HG02973 (cell line): Measurements from ENCODE around the gene ITGAE.
"Not testable (repeated sequence)": the region's sequence is repeated elsewhere in the genome, so short reads cannot be mapped to it uniquely, and the experiment has no call there.

ENCODE experiments used
- ATAC-seq: cut with Tn5 transposase; IDR thresholded peaks from one replicate; pipeline ENCODE4 v1.9.1; 2021; ENCODE audit warnings: moderate library complexity; ENCODE audit not compliant: unreplicated experiment

ITGAE gene

DNA sequence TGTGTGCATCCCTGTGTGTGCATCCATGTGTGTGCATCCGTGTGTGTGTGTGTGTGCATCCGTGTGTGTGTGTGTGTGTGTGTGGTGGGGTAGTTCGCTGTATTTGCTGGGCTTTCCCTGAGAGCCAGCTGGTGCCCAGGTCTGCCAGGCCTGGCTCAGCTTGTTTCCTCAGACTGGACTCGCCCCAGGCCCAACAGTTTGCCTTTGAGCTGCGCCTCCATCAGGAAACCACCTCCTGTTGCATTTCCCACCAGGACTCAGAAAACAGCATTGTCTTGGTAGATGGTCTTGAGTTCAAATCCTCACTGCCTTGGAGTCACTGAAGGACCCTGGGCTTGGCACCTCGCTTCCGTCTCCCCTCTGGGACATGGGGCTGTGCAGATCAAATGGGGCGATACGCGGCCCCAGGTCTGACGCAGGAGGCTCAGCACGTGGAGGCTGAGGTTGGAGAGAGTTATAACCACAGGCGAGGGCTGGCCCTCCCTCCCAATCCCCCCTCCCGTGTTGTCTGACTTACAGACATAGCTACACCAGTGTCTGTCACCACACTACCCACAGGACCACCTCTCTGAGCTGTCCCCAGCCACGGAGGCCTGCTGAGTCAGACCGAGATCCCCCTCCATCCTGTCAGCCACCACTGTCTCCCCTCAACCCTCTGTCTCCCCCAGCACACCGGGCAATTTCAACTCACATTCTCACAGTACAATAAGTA lies 4.7 kb downstream of the ITGAE start:
- peak; percentile 60 for ATAC-seq

DNA sequence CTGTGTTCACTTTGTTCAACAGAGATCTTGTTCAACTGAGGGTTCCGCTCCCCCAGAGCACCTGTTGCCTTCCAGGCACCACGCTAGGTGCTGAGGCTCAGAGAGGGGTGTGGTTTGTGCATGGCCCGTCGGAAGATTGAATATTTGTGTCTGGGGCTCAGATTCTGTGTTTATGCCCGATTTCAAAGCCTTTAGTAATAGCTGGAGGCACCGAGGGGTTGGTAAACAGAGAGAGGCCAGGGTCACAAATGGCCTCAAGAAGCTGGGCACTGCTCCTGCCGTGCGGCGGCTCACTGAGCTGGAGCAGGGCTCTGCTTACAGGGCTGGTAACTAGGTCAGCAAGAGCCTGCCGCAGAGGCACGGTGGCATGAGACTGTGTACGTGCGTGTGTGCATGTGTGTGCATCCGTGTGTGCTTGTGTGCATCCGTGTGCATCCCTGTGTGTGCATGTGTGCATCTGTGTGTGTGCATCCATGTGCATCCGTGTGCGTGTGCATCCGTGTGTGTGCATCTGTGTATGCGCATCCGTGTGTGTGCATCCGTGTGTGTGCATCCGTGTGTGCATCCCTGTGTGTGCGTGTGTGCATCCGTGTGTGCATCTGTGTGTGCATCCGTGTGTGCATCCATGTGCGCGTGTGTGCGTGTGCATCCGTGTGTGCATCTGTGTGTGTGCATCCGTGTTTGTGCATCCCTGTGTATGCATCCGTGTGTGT lies 5.4 kb downstream of the ITGAE start:
- no peak for ATAC-seq

DNA sequence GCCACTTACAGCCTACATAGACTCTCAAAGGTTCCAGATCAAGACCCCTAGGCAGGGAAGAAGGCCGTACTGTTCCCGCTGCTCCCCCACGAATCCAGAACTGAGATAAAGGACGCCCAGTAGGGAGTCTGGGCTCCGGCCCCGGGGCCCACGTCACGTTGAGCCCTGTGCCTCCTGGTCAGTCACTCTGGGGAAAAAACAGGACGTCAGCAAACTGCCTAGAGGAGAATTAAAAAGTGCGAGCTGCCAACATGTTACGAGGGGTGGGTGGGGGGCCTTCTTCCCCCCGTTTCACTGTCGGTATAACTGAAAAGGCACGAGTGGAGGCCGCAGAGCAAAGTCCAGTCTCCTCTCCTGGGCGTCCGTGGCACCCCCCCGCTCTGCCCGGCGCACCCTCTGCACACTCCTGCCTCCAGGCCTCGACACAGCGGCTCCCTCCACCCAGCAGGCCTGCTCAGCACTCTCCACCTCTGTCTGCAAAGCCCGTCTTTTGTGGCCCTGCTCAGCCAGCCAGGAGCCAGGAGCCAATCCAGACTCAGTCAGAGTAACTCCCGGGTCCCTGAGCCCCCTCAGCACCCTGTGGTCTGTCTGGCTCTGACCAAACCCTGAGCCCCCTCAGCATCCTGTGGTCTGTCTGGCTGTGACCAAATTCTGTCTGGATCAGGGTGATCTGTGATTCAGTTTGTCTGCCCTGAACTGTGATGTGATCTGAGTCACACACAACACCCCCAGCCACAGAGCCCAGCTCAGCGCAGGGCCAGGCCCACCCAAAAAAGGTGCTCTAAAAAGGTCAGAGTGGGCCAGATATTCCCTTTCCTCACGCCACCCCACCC lies 6.2 kb downstream of the ITGAE start:
- ATAC-seq = no peak

DNA sequence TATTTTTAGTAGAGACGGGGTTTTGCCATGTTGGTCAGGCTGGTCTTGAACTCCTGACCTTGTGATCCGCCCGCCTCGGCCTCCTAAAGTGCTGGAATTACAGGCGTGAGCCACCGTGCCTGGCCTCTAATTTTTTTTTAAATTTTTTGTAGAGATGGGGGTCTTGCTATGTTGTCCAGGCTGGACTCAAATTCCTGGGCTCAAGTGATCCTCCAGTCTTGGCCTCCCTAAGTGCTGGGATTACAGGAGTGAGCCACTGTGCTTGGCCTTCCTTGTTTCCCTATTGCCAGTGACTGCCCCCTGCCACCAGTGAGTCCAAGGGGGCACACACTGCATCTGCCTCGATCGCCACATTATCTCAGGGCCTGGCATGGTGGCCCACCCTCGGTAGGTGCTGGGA lies 6.8 kb downstream of the ITGAE start:
- not testable (repeated sequence) for ATAC-seq

DNA sequence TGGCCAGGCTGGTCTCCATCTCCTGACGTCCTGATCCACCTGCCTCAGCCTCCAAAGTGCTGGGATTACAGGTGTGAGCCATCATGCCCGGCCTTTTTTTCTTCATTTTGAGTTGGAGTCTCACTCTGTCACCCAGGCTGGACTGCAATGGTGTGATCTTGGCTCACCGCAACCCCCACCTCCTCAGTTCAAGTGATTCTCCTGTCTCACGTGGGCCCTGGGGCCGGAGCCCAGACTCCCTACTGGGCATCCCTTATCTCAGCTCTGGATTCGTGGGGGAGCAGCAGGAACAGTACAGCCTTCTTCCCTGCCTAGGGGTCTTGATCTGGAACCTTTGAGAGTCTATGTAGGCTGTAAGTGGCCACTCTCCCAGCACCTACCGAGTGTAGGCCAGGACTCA lies 7.7 kb downstream of the ITGAE start:
- not testable (repeated sequence) for ATAC-seq

DNA sequence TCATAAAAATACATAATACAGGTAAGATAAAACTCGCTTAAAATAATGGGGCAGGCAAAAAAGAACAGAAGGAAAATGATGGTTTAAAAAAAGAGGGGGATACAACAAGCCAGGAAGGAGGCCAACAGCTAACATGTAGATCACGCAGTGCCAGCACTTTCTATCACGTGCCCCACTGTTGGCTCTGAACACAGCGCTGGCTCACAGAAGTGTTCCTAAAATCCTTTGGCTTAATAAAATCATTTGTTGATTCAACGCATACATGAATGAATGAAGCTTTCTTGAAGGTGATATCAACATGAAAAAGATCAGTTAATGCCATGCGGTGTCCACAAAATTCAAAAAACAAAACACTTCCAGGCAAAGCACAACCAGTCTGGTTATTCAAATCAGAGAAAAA lies 8.5 kb downstream of the ITGAE start:
- no peak for ATAC-seq

DNA sequence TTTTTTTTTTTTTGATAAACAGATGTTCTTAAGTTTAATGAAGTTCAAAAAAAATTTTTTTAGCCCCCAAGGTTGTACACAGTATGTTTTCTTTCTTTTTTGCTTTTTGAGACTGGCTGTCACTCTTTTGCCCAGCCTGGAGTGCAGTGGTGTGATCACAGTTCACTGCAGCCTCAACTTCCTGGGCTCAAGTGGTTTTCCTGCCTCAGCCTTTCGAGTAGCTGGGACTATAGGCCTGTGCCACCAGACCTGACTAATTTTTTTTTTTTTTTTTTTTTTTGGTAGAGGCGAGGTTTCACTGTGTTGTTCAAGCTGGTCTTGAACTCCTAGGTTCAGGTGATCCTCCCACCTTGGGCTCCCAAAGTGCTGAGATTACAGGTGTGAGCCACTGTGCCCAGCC lies 12.8 kb downstream of the ITGAE start:
- no peak for ATAC-seq

DNA sequence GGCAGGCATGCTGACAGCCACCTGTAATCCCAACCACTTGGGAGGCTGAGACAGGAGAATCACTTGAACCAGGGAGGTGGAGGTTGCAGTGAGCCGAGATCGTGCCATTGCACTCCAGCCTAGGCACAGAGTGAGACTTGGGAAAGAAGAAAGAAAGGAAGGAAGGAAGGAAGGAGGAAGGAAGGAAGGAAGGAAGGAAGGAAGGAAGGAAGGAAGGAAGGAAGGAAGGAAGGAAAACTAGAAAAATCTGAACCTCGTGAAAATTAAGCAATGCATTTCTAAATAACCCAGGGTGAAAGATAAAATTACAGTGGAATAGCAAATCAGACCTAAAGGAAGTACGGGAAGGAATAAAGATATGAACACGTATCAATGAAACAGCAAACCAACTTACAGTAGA lies 15.7 kb downstream of the ITGAE start:
- not testable (repeated sequence) for ATAC-seq

DNA sequence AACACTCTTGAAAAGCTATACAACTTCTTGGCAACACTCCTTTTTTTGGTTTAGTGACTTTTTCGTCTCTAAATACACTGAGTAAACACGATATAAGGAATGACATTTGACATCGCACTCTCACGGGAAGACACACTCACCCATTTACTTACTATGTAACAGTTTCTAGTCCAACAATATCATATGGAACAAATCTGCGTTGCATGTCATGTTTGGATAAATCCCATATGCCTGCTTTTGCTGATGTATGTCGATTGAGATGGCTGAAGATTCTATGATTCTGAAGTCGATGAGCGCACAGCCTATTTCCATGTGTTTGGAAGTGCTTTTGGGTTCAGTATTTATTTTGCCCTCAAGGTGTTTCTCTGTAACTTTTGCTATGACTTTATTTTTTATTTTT lies 18.2 kb downstream of the ITGAE start:
- ATAC-seq = no peak

DNA sequence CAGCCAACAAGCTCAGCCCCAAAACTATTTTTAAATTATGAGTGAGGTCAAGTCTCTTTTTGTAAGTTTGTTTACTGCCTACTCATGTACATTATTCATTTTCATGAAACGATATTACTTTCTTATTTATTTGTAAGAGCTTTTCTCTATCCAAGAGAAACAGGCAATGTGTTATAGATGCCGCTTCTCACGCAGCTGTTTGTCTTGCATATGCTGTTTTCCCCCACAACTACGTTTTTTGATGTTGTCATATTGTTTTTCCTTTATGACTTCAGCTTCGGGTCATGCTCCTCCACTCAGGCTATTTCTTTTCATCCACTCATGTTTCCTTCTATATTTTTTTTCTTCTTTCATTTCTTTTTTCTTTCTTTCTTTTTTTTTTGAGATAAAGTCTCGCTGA lies 20.0 kb downstream of the ITGAE start:
- ATAC-seq = no peak

DNA sequence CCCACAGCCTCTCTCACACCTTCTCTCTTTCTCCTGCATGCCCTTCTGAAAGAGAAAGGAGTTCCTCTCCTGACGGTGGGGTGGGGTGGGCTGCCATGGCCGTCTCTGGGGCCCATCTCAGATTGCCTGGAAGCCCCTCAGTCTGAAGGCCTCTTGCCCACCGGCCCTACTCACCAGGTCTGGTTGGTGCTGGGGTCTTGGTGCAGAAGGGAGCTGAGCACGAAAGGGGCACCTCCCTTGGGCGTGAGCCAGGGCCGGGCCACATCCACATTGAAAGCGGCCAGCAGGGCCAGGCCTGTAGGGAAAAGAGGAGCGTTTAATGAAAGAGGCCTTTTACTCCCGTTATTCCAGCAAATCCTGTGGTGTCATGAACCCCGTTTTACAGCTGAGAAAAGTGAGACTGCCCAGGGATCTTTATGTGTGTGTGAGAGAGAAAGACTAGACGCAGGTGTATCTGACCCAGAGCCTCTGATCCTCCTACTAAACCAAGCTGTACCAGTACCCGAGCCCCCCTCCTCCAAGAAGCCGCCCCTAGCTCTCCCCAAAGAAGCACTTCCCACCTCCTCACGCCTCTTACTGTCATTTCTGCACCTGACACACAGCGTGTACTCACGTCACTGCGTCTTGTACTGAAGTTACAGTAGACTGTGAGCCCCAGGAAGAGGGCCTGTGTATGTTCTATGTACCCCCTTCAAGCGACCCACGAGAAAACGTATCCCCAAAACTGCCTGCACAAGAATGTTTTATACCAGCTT lies 23.4 kb downstream of the ITGAE start:
- ATAC-seq = no peak

DNA sequence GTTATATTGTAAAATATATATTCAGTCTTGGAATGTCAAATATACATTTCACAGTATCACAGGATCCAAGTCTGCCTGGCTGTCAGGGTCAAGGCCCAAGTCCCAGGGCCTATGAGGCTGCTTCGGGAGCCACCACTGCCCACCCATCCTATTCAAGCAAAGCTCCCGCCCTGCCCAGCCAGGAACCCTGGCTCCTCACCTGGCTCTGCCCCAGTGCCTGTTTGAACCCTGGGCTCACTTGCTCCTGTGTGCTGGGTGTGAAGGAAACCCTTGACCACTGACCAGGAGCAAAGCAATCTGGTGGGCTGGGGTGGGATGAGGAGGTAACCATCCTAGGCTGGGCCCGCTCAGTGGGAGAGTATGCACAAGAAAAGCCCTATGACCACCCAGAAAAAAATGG lies 27.0 kb downstream of the ITGAE start:
- ATAC-seq = no peak

DNA sequence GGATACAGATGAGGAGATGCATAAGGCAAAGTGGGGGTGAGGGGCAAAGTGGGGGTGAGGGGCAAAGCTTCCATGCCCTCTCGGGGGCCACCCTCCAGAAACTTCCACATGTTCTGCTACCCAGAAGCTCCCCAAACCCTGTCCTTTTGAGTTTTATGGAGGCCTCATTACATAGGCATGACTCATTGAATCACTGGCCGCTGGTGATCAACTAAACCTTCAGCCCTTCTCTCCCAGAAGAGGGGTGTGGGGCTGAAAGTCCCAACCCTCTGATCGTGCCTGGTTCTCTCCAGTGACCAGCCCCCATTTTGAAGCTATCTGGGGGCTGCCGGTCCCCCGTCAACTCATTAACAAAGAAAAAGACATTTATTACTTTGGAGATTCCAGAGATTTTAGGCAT lies 27.5 kb downstream of the ITGAE start:
- no peak for ATAC-seq

DNA sequence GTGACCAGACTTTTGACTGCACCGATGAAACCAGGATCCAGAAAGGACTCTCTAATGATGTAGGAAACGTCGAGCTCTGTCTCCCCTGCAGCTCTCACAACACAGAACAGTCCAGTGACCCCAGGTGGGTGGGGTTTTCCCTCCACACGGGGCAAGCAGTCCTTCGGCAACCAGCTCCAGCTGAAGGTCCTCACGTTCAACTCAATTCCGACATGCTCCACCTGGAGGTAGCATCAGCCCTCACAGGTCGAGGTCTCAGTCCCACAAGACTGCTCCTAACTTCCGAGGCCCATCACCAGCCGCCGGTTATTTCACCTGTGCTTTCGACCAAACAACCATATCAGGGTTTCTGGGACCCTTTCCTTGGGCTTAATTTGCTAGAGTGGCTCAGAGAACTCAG lies 28.2 kb downstream of the ITGAE start:
- ATAC-seq = no peak

DNA sequence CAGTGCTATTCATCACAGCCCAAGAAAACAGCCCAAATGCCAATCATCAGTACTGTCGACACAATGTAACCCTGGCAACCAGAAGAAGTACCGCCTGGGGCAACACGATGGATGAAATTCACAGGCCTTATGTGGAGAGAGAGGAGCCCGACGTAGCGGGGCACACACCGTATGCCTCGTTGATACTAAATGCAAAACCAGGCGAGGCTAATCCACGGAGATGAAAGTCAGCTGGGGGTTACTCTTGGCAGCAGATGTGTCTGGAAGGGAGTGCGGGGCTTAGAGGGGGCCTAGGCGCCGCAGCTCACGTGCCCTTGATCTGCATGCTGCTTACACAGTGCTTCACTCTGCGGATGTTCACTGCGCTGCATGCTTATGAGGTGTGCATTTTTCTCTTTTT lies 29.8 kb downstream of the ITGAE start:
- no peak for ATAC-seq

DNA sequence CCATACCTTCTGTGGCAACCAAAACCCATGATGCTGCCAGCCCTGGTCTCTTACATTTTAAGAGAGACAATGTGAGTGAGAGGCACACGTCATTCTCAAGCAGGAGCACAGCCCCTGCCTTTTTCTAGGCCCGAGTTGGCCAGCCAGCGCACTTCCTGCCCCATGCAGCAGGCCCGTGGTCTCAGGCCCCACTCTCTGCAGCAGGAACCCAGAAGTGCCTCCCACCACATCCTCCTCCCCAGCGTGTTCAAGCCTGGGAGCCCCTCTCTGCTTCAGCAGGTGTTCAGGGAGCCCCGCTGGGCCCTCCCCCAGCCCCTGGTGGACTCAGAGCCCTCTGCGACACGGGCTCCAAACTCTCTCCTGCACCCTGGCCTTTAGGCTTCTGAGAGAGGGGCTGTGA lies 30.5 kb downstream of the ITGAE start:
- no peak for ATAC-seq

DNA sequence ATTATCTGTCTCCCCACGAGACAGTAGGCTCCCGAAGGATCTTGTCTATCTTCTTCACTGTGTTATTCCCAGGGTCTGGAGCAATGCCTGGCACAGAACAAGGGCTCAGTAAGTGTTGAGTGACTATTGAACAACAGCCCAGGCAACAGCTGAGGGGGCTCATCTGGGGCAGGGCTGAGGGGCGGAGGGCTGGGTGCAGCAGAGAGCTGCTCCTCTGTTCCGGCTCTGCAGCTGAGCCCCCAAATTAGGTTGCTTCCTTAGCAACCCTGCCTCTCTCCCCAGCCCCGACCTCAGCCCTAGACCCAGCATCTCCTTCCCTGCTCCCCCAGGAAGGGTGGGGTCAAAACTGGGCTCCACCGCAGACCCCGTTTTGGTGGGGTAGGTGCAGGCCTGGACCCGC lies 32.2 kb downstream of the ITGAE start:
- no peak for ATAC-seq

DNA sequence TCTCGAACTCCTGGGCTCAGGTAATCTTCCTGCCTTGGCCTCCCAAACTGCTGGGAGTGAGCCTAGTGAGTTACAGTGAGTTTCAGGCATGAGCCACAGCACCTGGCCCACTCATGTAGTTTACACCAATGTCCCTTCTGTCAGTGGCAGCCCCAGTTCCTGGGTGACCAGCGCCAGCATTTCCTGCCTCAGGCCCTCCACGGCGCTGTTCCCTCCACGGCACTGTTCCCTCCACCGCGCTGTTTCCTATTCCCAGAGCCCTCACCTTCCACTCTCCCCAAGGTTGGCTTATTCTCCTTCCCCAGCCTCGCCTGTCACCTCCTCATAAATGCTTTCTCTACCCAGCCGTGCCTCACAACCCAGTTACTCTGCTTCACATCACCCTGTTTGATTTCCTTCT lies 32.6 kb downstream of the ITGAE start:
- ATAC-seq = no peak

DNA sequence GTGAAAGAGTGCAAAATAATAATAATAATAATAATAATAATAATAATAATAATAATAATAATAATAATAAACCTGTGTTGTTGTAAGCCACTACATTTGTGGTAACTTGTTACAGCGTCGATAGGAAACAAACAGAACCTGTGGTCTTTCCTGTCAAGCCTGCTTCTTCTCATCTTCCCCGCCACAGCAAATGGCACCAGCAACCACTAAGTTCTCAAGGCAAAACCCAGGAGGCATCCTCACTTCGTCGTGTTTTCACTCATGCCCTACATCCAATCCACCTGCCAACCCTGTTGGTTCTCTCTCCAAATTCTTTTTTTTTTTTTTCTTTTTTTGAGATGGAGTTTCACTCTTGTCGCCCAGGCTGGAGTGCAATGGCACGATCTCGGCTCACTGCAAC lies 34.2 kb downstream of the ITGAE start:
- ATAC-seq = no peak

DNA sequence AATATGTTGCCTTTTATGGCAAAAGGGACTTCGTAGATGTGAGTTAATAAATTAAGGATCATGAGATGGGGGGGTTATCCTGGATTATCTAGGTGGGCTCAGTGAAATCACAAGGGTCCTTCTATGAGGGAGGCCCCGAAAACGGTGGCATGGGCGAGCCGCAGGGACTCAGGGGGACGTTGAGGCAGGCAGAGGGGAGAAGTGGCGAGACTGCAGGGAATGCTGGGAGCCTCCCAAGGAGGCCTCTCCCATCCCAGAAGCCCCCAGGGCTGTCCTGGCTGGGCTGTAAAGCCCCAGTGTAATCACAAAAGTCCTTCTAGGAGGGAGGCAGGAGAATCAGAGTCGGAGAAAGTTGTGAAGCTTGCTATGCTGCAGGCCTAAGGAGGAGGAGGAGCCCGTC lies 35.0 kb downstream of the ITGAE start:
- no peak for ATAC-seq

DNA sequence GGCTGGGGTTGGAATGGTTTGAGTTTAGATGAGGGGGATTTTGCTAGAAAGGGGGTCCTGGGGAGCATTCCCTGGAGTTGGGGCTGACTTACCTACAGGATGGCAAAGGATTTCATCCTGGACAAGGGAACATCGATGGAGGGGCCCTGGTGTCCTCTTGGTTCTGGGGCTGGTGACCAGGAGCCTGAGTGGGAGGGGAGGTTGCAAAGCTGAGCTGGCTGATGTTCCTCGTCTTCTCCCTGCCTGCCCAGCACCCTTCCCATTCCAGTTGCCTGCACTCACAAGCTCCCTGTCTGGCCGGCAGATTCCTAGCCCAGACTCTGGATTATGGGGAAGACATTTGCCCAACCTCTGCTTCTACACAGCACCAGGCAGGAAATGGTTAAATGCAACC lies 37.2 kb downstream of the ITGAE start:
- no peak for ATAC-seq
